ENCODE measurements around the gene CAMK1D. TPM values are rescaled to one million over a fixed set of nuclear protein-coding genes. Genes with fewer than 3 reads are reported as not detected.

CAMK1D gene
- total and polyA plus RNA-seq, 9 donors: 1.8 to 11.7 (median 5.5) TPM

- Histone ChIP-seq H3K4me1 (ENCODE audit: insufficient read depth) (no peaks in the 10 kb centered on the region), H3K27ac (no peak overlapping the region), H3K9me3 (no peaks in the 10 kb centered on the region), H3K27me3 (no peaks in the 10 kb centered on the region), H3K36me3 (no peaks in the 10 kb centered on the region), H3K4me3 (no peak overlapping the region)
- DNase-seq: no peak
- no peak for TF ChIP-seq EP300 (IDR thresholded peaks at IDR 0.05)
- no peak for TF ChIP-seq CTCF (IDR thresholded peaks at IDR 0.05)
- no peak for TF ChIP-seq POLR2A (IDR thresholded peaks at IDR 0.05)
- intact Hi-C loops (cut with DNase I): no loop called here
- 92 to 96% (median 96%) methylated on average over 11 of the region's 11 CpGs for whole genome bisulfite sequencing, 3 donors
These were observed 59.8 kb downstream of the CAMK1D start for GRCh38 chr10:12409161-12409560.

- H3K27me3 ChIP-seq: no peaks in the 10 kb centered on the region
These were observed 60.3 kb downstream of the CAMK1D start for GRCh38 chr10:12409613-12410012.

GRCh38 chr10:12412666-12413368 lies 63.5 kb downstream of the CAMK1D start:
- Histone ChIP-seq H3K4me3 (no peak overlapping the region), H3K27ac (no peak overlapping the region), H3K9me3 (no peaks in the 10 kb centered on the region), H3K36me3 (no peaks in the 10 kb centered on the region), H3K4me1 (ENCODE audit: insufficient read depth) (peaks cover 2% of the 10 kb centered on the region), H3K27me3 (no peaks in the 10 kb centered on the region)
- TF ChIP-seq POLR2A (IDR thresholded peaks at IDR 0.05) (no peak), CTCF (IDR thresholded peaks at IDR 0.05) (no peak), EP300 (IDR thresholded peaks at IDR 0.05) (no peak)
- DNase-seq: no peak
- 95 to 96% (median 96%) methylated on average over 9 of the region's 9 CpGs for WGBS, 3 donors
- intact Hi-C loops (cut with DNase I): loop anchor here in 1 of 4 donors (2.0 kb wide), 1 partner anchor 32 kb away; no protein-coding TSS in a partner anchor

More at GRCh38 chr10:12409613-12410012, 60.3 kb downstream of the CAMK1D start:
- no peak overlapping the region for H3K4me3 ChIP-seq
- no peaks in the 10 kb centered on the region for H3K36me3 ChIP-seq
- TF ChIP-seq POLR2A (IDR thresholded peaks at IDR 0.05): no peak
- TF ChIP-seq EP300 (IDR thresholded peaks at IDR 0.05): no peak
- no peaks in the 10 kb centered on the region for H3K9me3 ChIP-seq
- WGBS, 3 donors: 95 to 96% (median 95%) methylated on average over 5 of the region's 5 CpGs
- H3K4me1 ChIP-seq (ENCODE audit: insufficient read depth): no peaks in the 10 kb centered on the region
- no peak overlapping the region for H3K27ac ChIP-seq
- DNase-seq: no peak
- intact Hi-C loops (cut with DNase I): no loop called here

GRCh38 chr10:12413369-12413711 lies 64.0 kb downstream of the CAMK1D start:
- H3K4me3 ChIP-seq: no peak overlapping the region
- no peaks in the 10 kb centered on the region for H3K36me3 ChIP-seq
- no peak for TF ChIP-seq EP300 (IDR thresholded peaks at IDR 0.05)
- no peak for TF ChIP-seq POLR2A (IDR thresholded peaks at IDR 0.05)
- no peak for TF ChIP-seq CTCF (IDR thresholded peaks at IDR 0.05)
- H3K9me3 ChIP-seq: no peaks in the 10 kb centered on the region
- no peaks in the 10 kb centered on the region for H3K27me3 ChIP-seq
- H3K27ac ChIP-seq: no peak overlapping the region
- H3K4me1 ChIP-seq (ENCODE audit: insufficient read depth): peaks cover 2% of the 10 kb centered on the region
- 68 to 95% (median 79%) methylated on average over 1 of the region's 1 CpG for WGBS, 3 donors
- DNase-seq: no peak
- intact Hi-C loops (cut with DNase I): loop anchor here in 1 of 4 donors (2.0 kb wide), 1 partner anchor 31 kb away; no protein-coding TSS in a partner anchor

GRCh38 chr10:12414278-12414989 lies 65.1 kb downstream of the CAMK1D start:
- Histone ChIP-seq H3K27me3 (no peaks in the 10 kb centered on the region), H3K4me1 (ENCODE audit: insufficient read depth) (peaks cover 2% of the 10 kb centered on the region), H3K36me3 (no peaks in the 10 kb centered on the region), H3K4me3 (no peak overlapping the region), H3K27ac (no peak overlapping the region), H3K9me3 (no peaks in the 10 kb centered on the region)
- intact Hi-C loops (cut with DNase I): no loop called here
- WGBS, 3 donors: 7 to 17% (median 13%) methylated on average over 9 of the region's 9 CpGs
- no peak for TF ChIP-seq EP300 (IDR thresholded peaks at IDR 0.05)
- TF ChIP-seq POLR2A (IDR thresholded peaks at IDR 0.05): no peak
- no peak for TF ChIP-seq CTCF (IDR thresholded peaks at IDR 0.05)
- no peak for DNase-seq
